ENCODE results near the gene C3AR1.

GRCh38 chr12:8082808-8083100, 16.6 kb upstream of the C3AR1 start:
- TF ChIP-seq CTCF (IDR thresholded peaks at IDR 0.05) (no peak), REST (IDR thresholded peaks at IDR 0.05; ENCODE audit: insufficient read depth in 1 of 2, low read depth in 2 of 2, low read length in 1 of 2) (no peak)
